Measurements from ENCODE around the gene TENT5C.
A peak's percentile ranks its signal among the peaks of the same experiment; 100 is the strongest.

Gene TENT5C

DNA sequence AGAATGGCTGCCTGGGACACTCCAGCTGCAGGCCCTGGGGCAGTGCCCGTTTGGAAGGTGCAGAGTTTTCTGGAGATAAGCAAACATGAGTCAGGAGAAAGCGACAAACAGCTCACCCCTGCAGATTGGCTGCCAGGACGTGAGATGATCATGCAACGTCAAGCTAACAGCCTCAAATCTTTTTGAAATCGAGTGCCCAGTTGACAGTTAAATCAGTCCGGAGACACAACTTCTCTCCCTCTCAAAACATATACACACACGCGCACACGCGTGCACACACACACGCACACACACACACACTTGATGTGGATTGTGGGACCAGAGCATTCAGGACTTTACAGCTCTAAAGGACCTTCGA is 49.4 kb downstream of the TENT5C start:
- no peaks in the 10 kb centered on the region for H3K27me3 ChIP-seq (ENCODE audit: insufficient read depth, poor library complexity, severe bottlenecking)
- H3K27ac ChIP-seq (replicated peaks): no peak overlapping the region
- TF ChIP-seq SPI1 (IDR thresholded peaks at IDR 0.05; ENCODE audit: borderline replicate concordance, low read depth) (no peak), GABPA (IDR thresholded peaks at IDR 0.05; ENCODE audit: low read depth) (no peak), POLR2AphosphoS5 (IDR thresholded peaks at IDR 0.05; ENCODE audit: low read depth) (no peak)
- TF ChIP-seq, protein P1, sequence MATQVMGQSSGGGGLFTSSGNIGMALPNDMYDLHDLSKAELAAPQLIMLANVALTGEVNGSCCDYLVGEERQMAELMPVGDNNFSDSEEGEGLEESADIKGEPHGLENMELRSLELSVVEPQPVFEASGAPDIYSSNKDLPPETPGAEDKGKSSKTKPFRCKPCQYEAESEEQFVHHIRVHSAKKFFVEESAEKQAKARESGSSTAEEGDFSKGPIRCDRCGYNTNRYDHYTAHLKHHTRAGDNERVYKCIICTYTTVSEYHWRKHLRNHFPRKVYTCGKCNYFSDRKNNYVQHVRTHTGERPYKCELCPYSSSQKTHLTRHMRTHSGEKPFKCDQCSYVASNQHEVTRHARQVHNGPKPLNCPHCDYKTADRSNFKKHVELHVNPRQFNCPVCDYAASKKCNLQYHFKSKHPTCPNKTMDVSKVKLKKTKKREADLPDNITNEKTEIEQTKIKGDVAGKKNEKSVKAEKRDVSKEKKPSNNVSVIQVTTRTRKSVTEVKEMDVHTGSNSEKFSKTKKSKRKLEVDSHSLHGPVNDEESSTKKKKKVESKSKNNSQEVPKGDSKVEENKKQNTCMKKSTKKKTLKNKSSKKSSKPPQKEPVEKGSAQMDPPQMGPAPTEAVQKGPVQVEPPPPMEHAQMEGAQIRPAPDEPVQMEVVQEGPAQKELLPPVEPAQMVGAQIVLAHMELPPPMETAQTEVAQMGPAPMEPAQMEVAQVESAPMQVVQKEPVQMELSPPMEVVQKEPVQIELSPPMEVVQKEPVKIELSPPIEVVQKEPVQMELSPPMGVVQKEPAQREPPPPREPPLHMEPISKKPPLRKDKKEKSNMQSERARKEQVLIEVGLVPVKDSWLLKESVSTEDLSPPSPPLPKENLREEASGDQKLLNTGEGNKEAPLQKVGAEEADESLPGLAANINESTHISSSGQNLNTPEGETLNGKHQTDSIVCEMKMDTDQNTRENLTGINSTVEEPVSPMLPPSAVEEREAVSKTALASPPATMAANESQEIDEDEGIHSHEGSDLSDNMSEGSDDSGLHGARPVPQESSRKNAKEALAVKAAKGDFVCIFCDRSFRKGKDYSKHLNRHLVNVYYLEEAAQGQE (IDR thresholded peaks at IDR 0.05; ENCODE audit: insufficient replicate concordance, low read depth): no peak
- TF ChIP-seq, protein P2, sequence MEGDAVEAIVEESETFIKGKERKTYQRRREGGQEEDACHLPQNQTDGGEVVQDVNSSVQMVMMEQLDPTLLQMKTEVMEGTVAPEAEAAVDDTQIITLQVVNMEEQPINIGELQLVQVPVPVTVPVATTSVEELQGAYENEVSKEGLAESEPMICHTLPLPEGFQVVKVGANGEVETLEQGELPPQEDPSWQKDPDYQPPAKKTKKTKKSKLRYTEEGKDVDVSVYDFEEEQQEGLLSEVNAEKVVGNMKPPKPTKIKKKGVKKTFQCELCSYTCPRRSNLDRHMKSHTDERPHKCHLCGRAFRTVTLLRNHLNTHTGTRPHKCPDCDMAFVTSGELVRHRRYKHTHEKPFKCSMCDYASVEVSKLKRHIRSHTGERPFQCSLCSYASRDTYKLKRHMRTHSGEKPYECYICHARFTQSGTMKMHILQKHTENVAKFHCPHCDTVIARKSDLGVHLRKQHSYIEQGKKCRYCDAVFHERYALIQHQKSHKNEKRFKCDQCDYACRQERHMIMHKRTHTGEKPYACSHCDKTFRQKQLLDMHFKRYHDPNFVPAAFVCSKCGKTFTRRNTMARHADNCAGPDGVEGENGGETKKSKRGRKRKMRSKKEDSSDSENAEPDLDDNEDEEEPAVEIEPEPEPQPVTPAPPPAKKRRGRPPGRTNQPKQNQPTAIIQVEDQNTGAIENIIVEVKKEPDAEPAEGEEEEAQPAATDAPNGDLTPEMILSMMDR (IDR thresholded peaks at IDR 0.05; ENCODE audit: insufficient read depth, low read length): no peak
- no peak for DNase-seq (ENCODE audit: low read depth in 1 of 2, low spot score in 1 of 2)
- H3K4me3 ChIP-seq (replicated peaks; ENCODE audit: insufficient read depth, low read length): no peak overlapping the region

DNA sequence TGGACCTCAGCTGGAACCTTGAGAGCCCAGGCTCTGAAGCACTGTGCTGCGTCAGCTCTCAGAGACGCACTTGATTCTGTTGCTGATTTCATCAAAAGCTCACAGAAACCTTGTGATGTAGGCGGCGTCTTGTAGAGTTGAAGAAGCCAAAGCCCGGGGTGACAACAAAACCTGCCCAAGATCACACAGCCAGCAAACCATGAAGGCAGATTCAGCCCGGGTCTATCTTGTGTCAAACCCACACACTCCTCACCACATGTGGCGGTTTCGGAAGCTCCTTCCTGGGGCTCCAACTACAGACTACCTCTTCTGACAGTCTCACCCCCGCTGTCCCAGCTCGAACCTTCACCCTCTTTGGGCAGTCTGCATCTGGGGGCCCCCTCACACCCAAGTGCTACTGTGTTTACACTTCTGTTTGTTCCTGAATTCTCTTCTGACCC is 50.4 kb downstream of the TENT5C start:
- no peak overlapping the region for H3K27ac ChIP-seq (replicated peaks)
- no peak for TF ChIP-seq GABPA (IDR thresholded peaks at IDR 0.05; ENCODE audit: low read depth)
- TF ChIP-seq, protein P1 (IDR thresholded peaks at IDR 0.05; ENCODE audit: insufficient replicate concordance, low read depth): no peak
- no peak for TF ChIP-seq SPI1 (IDR thresholded peaks at IDR 0.05; ENCODE audit: borderline replicate concordance, low read depth)
- TF ChIP-seq POLR2AphosphoS5 (IDR thresholded peaks at IDR 0.05; ENCODE audit: low read depth): no peak
- TF ChIP-seq, protein P2 (IDR thresholded peaks at IDR 0.05; ENCODE audit: insufficient read depth, low read length): no peak
- H3K27me3 ChIP-seq (ENCODE audit: insufficient read depth, poor library complexity, severe bottlenecking): no peaks in the 10 kb centered on the region
- no peak overlapping the region for H3K4me3 ChIP-seq (replicated peaks; ENCODE audit: insufficient read depth, low read length)
- DNase-seq (ENCODE audit: low read depth in 1 of 2, low spot score in 1 of 2): peak in 1 of 2 experiments; percentile 51

DNA sequence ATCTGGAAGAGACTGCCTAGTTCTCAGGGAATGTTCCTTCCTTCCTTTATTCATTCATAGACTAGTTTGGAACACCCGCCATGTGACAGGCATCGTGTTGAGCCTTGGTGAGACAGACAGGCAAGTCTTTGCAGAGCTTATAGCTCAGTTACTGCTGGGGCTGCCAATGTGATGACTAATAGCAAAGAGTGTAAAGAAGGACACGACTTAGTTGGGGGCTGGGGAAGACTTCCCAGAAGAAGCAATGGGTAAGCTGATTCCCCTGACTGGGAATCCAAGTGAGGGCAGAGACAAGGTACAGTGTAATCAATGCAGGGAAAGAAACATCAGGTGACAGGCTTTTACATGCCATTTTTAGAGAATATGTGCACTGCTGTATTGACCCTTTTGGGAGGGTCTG is 51.2 kb downstream of the TENT5C start:
- DNase-seq (ENCODE audit: low read depth in 1 of 2, low spot score in 1 of 2): no peak
- Histone ChIP-seq H3K27me3 (ENCODE audit: insufficient read depth, poor library complexity, severe bottlenecking) (no peaks in the 10 kb centered on the region), H3K4me3 (replicated peaks; ENCODE audit: insufficient read depth, low read length) (no peak overlapping the region), H3K27ac (replicated peaks) (no peak overlapping the region)
- TF ChIP-seq, protein P2 (IDR thresholded peaks at IDR 0.05; ENCODE audit: insufficient read depth, low read length): no peak
- no peak for TF ChIP-seq SPI1 (IDR thresholded peaks at IDR 0.05; ENCODE audit: borderline replicate concordance, low read depth)

DNA sequence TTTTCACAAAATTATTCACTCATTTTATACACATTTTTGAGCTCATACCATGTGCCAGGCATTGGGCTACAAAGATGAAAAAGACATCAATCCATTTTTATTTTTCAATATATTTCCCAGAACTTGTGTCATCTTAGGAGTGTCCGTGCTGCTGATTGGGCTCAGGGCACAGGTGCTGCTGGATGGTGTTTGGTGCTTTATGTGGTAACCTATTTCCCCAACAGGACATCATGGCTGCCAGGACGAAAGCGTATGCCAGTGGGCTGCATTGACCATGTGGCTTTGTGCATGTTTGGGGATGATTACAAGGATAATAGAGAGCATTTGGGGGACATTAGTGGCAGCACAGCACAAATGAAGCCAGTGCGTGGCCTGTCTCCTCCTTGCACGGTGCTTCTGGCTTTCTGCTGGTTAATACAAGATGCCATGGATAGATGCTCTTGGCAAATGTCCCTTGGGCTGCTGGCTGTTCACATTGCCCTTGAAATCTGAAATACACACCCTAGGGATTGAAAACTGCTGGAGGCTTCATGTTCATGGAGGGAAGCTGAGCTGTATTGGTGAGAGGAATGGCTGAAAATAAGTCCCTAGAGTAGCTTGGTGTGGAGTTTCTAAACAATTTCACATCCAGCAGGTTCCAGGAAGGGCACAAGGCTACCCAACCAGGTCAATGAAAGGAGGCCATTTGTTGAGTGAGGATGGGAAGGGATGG is 52.3 kb downstream of the TENT5C start:
- H3K27ac ChIP-seq (replicated peaks): no peak overlapping the region
- TF ChIP-seq GABPA (IDR thresholded peaks at IDR 0.05; ENCODE audit: low read depth) (no peak), SPI1 (IDR thresholded peaks at IDR 0.05; ENCODE audit: borderline replicate concordance, low read depth) (no peak), POLR2AphosphoS5 (IDR thresholded peaks at IDR 0.05; ENCODE audit: low read depth) (no peak)
- TF ChIP-seq, protein P2 (IDR thresholded peaks at IDR 0.05; ENCODE audit: insufficient read depth, low read length): no peak
- TF ChIP-seq, protein P1 (IDR thresholded peaks at IDR 0.05; ENCODE audit: insufficient replicate concordance, low read depth): no peak
- DNase-seq (ENCODE audit: low read depth in 1 of 2, low spot score in 1 of 2): no peak
- no peaks in the 10 kb centered on the region for H3K27me3 ChIP-seq (ENCODE audit: insufficient read depth, poor library complexity, severe bottlenecking)
- H3K4me3 ChIP-seq (replicated peaks; ENCODE audit: insufficient read depth, low read length): no peak overlapping the region
